Right atrium auricular region (tissue), 2 donors: ENCODE data around the gene NKX6-2. TPM values are rescaled to one million over a fixed set of nuclear protein-coding genes. Genes with fewer than 3 reads are reported as not detected.
"Not testable (repeated sequence)": the region's sequence is repeated elsewhere in the genome, so short reads cannot be mapped to it uniquely, and the experiment has no call there.

Source experiments
- DNase-seq: peaks from one replicate; pipeline ENCODE4 v3.0.0-alpha.2; 2019; ENCODE audit warnings: low spot score
- H3K27ac ChIP-seq, 2 donors: fragments of 200-600 bp; sonication (generic); 1 replicate in 1 of 2; 2 replicates in 1 of 2; pipeline ENCODE4 v1.5.1; 2016 to 2019
- H3K27me3 ChIP-seq, 2 donors: fragments of 200-600 bp; sonication (generic); one replicate each; pipeline versions ENCODE4 v1.5.1 to v1.6.0; 2017 to 2019
- H3K36me3 ChIP-seq: fragments of 200-600 bp; sonication (generic); one replicate; pipeline ENCODE4 v1.5.1; 2016
- H3K4me1 ChIP-seq, 2 donors: fragments of 200-600 bp; sonication (generic); one replicate each; pipeline versions ENCODE4 v1.5.1 to v1.6.0; 2017 to 2019
- H3K4me3 ChIP-seq, 2 donors: fragments of 200-600 bp; sonication (generic); 1 replicate in 1 of 2; 2 replicates in 1 of 2; pipeline ENCODE4 v1.5.1; 2017 to 2019; ENCODE audit warnings: mild to moderate bottlenecking in 1 of 2, moderate library complexity in 1 of 2
- H3K9me3 ChIP-seq, 2 donors: fragments of 200-600 bp; sonication (generic); one replicate each; pipeline ENCODE4 v1.5.1; 2019
- total RNA-seq, 2 donors: library from RNA; depleted of rRNA; stranded (reverse); fragments of >200 nt; gene quantifications; one replicate each; pipeline ENCODE4 v1.1.0, GENCODE V29; 2016
- TF ChIP-seq, protein P1 (sequence below), 2 donors: fragments of 200-600 bp; sonication (generic); IDR thresholded peaks; one replicate each; pipeline ENCODE4 v1.5.1; 2019; ENCODE audit warnings: antibody characterized with exemption in 2 of 2

Gene NKX6-2
- total RNA-seq, 2 donors from 2014 or later, result not detected

DNA sequence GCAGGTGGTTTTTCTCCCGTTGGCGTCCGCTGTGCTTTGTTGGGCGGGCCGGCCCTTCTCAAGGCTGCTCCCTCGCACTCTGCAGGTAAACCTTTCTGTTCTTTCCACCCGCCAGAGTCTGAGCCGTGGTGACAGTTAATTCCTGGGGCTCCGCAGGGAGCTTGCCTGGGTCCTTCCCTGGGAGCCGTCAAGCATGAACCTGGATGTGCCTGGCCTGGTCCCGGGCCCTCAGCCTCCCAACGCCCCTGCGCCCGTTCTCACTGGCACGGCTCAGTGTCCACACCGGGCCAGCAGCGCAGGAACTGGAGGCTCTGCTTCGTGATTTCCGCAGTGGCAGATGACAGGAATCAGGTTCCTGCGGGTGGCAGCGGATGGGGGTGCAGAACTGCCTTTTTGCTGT lies 10.9 kb upstream of the NKX6-2 start:
- Histone ChIP-seq H3K27me3 (no peaks in the 10 kb centered on the region), H3K9me3 (peaks cover 0 to 2% of the 10 kb centered on the region in 2 donors), H3K27ac (no peak overlapping the region), H3K4me3 (no peak overlapping the region), H3K4me1 (no peaks in the 10 kb centered on the region), H3K36me3 (no peaks in the 10 kb centered on the region)
- TF ChIP-seq, protein P1, sequence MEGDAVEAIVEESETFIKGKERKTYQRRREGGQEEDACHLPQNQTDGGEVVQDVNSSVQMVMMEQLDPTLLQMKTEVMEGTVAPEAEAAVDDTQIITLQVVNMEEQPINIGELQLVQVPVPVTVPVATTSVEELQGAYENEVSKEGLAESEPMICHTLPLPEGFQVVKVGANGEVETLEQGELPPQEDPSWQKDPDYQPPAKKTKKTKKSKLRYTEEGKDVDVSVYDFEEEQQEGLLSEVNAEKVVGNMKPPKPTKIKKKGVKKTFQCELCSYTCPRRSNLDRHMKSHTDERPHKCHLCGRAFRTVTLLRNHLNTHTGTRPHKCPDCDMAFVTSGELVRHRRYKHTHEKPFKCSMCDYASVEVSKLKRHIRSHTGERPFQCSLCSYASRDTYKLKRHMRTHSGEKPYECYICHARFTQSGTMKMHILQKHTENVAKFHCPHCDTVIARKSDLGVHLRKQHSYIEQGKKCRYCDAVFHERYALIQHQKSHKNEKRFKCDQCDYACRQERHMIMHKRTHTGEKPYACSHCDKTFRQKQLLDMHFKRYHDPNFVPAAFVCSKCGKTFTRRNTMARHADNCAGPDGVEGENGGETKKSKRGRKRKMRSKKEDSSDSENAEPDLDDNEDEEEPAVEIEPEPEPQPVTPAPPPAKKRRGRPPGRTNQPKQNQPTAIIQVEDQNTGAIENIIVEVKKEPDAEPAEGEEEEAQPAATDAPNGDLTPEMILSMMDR (IDR thresholded peaks at IDR 0.05), result no peak
- no peak for DNase-seq

DNA sequence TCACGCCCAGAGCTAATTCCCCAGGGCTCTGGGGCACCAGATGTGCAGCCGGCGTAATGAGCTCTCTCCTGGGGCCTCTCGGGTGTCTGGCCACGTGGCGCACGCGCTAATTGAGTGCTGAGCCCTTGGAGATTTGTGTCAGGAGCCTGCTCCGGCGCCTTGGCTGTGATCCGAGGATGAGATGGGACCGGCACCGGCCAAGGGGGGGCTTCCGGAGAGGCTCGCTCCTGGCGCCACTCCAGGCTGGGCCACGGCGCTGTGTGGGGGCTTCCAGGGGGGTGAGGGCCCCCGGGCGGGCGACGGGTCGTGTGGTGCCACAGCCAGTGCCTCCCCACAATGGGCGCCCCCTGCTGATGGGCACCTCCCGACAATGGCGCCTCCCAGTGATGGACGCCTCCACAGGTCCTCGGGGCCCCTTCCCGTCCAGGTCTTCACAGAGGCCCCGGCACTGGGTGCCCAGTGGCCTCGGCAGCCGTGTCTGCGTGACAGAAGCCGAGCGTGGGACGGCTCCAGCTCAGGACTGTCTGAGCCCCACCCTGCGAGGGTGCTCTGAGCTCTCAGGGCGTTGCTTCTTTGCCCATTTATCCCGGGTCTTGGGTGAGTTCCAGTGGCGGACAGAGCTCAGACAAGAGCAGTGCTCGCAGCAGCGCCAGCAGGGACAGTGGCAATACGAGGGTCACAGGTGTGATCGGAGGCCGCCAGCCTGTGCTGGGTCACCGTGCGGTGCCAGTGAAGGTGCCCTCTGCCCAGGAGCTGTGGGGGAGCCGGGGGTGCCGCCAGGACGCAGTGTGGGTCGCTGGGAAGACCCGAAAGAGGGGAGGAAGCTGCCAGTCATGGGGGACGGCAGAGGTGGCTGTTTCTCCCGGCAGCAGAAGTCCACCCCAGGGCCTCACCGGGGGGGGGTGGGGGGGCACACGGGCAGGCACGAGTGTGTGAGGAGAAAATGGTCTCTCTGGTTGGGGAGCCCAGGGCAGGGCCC lies 8.2 kb upstream of the NKX6-2 start:
- Histone ChIP-seq H3K9me3 (no peaks in the 10 kb centered on the region), H3K36me3 (no peaks in the 10 kb centered on the region), H3K27ac (no peak overlapping the region), H3K4me3 (no peak overlapping the region), H3K27me3 (no peaks in the 10 kb centered on the region), H3K4me1 (no peaks in the 10 kb centered on the region)
- TF ChIP-seq, protein P1 (IDR thresholded peaks at IDR 0.05), result no peak
- DNase-seq, result no peak

DNA sequence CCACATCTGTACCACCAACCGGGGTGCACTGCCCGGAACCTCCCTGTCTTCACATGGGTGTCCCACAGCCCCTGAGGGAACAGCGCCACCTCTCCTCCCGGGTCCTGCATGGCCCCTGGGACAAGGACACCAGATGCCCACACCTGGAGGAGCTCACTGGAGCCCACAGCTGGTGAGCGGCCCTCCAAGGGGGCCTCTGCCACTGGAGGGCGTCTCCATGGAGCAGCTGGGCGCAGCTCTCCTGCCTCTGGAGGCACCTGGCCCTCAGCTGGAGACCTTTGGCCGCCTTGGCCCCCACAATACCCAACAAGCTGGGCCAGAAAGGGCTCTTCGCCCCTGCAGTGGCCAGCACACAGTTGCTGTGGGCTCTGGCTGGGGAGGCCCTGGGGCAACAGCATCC lies 7.3 kb upstream of the NKX6-2 start:
- Histone ChIP-seq H3K4me1 (peaks cover 0 to 4% of the 10 kb centered on the region in 2 donors), H3K27me3 (peaks cover 0 to 6% of the 10 kb centered on the region in 2 donors), H3K27ac (no peak overlapping the region), H3K4me3 (no peak overlapping the region), H3K9me3 (no peaks in the 10 kb centered on the region), H3K36me3 (no peaks in the 10 kb centered on the region)
- no peak for DNase-seq
- TF ChIP-seq, protein P1 (IDR thresholded peaks at IDR 0.05), result no peak

DNA sequence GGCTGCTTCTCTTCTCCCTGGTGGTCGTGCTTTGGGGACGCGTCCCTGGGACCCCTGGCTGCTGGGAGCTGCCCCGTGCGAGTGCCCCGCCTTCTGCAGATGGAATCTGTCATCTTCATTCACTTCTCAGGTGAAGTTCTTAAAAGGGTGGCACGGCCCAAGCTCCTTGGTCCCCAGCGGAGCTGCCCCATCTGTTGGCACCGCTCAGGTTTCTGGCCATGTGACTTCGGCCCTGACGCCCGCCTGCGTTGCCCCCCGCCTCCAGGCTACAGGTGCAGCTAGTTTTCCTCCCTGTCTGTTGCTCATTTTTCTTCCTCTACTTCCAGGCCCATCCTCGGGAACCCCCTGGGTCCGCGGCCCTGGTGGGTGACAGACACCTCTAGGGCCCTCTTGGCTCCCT lies 6.8 kb upstream of the NKX6-2 start:
- Histone ChIP-seq H3K27me3 (peaks cover 0 to 8% of the 10 kb centered on the region in 2 donors), H3K9me3 (no peaks in the 10 kb centered on the region), H3K4me1 (peaks cover 0 to 8% of the 10 kb centered on the region in 2 donors), H3K27ac (no peak overlapping the region), H3K4me3 (no peak overlapping the region), H3K36me3 (no peaks in the 10 kb centered on the region)
- DNase-seq, result no peak
- TF ChIP-seq, protein P1 (IDR thresholded peaks at IDR 0.05), result no peak

DNA sequence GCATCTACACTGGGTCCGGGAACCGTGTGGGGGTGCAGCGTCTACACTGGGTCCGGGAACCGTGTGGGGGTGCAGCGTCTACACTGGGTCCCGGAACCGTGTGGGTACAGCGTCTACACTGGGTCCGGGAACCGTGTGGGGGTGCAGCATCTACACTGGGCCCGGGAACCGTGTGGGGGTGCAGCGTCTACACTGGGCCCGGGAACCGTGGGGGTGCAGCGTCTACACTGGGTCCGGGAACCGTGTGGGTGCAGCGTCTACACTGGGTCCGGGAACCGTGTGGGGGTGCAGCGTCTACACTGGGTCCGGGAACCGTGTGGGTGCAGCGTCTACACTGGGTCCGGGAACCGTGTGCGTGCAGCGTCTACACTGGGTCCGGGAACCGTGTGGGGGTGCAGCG lies 6.2 kb upstream of the NKX6-2 start:
- H3K27ac ChIP-seq, H3K36me3 ChIP-seq, H3K9me3 ChIP-seq, H3K4me3 ChIP-seq, DNase-seq: not testable (repeated sequence)
- peaks cover 0 to 15% of the 10 kb centered on the region in 2 donors for H3K4me1 ChIP-seq
- peaks cover 2 to 15% of the 10 kb centered on the region in 2 donors for H3K27me3 ChIP-seq

DNA sequence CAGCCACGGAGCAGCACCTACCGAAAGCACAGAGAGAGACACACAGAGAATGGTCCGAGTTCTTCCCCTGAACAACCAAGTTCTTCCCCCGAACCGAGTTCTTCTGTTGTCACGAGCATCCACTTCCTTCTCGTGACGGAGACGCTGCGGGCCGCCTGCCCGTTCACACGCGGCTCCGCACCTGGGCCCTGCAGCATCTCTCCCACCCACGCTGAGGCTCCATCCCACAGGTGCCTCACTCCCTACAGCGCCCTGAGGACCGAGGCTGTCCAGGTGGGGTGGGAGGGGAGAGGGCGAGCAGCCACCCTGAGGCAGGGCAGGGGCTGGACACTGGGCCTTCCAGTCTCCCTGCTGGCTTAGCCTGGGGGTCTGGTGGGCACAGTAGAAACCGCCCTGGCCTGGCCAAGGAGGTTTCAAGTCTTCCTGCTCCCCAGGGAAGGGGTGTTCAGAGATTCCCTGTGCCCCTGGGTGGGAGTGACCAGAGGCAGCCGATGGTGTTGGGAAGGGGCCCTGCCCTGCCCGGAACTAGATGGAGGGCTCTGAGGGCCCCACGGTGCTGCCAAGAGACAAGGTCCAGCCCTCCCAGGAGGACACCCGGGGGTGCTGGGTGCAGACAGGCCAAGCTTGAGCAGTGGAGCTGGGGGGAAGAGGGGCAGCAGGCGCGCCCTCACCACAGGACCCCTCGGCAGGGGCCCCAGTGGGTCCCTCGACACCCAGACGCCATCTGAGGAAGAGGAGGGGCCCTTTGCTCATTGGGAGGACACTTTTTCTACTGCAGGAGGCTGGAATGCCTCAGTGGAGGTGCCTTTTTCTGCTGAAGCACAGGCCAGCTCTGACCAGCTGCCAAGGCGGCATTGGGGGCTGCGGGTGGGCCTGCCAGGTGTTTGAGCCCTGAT lies 5.2 kb upstream of the NKX6-2 start:
- no peaks in the 10 kb centered on the region for H3K36me3 ChIP-seq
- H3K4me1 ChIP-seq, result peaks cover 0 to 24% of the 10 kb centered on the region in 2 donors
- DNase-seq, result no peak
- no peak overlapping the region for H3K4me3 ChIP-seq
- TF ChIP-seq, protein P1 (IDR thresholded peaks at IDR 0.05), result no peak
- H3K27ac ChIP-seq, result no peak overlapping the region
- no peaks in the 10 kb centered on the region for H3K9me3 ChIP-seq
- peaks cover 8 to 23% of the 10 kb centered on the region in 2 donors for H3K27me3 ChIP-seq
